ENCODE measurements around the gene MAD1L1.

The MAD1L1 gene

GRCh38 chr7:1899951-1900762, 332.6 kb downstream of the MAD1L1 start:
- DNase-seq: no peak

DNA sequence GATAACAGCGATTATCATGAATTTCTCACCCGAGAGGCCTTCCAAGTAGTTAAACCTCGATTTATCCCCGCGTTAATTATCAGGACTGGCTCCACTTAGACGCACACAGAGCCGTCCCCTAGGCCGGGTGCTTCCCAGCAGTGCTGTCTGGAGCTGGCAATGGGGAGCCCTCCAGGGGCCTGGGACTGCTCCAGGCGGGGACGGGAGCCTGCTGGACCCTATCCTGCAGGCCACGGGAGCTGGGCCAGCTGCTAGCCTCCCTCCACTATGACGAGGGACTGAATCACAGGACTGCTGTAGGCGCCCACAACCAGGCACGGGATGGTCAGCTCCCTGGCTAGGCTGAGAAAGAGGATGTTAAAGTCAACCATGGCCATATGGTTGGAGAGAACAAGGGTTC, 333.5 kb downstream of the MAD1L1 start:
- no peak for DNase-seq

DNA sequence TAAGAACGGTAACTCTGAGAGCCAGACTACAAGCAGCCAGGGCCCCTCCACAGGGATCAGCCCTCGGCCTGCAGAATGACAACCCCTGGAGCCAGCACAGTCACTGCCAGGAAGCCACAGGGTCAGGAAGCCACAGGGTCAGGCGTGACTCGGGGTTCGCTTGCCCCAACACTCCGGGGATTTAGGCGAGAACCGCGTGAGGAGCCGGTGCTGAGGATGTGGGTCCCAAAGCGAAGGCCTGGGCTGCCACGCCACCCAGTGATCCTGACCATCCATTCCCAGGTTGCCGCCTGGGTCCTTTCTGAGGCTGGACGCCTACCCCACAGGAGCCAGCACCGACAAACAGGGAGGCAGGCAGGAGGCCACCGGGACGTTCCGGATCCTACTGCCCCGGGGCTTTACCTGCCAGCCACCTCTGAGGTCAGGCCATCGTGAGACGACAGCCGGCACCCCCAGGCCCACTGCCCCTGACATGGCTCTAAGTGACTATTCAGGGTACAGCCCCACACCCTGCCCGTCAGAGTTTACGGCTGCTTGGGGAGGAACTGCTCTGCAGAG, 334.0 kb downstream of the MAD1L1 start:
- DNase-seq: no peak

- no peak for DNase-seq
These were observed 334.7 kb downstream of the MAD1L1 start for GRCh38 chr7:1897861-1898627.

- DNase-seq: no peak
These were observed 335.5 kb downstream of the MAD1L1 start for GRCh38 chr7:1897076-1897860.

DNA sequence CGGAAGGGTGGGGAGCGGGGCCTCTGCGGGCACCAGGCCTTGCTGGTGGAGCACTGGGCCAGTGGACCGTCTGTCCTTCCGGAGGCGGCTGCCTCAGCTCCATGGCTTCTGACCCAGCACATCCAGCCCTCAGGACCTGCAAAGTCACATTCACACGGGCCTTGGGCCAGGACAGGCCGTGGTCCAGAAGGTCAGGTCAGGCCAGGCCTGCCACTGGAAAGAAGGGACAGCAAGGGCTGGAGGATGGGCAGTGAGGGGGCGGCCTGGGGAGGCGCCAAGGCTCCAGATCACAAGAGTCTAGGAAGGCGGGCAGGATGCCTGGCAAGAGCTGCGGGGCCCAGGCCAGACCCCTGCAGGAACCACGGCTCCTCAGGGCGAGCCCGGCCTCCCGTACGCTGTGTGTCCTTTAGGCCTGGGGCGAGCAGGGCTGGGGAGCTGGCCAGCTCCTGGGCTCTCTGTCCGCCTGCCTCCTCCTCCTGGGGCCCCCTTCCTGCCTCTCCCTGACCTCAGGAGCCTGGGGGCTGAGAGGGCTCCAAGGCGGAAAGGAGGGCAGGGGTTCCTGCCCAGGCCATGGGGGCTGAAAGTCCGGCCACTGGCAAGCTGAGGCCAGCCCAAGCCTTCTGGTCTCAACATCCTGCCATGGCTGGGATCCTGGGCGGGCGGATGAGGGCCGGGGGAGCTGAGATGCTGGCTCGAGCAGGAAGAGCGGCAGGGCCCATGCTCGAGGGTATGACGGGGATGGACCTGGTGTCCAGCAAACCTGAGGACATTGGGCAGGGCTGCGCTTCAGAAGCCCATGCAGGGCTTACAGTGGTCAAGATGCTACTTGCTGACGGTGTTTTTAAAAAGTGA, 336.9 kb downstream of the MAD1L1 start:
- no peak for DNase-seq

DNA sequence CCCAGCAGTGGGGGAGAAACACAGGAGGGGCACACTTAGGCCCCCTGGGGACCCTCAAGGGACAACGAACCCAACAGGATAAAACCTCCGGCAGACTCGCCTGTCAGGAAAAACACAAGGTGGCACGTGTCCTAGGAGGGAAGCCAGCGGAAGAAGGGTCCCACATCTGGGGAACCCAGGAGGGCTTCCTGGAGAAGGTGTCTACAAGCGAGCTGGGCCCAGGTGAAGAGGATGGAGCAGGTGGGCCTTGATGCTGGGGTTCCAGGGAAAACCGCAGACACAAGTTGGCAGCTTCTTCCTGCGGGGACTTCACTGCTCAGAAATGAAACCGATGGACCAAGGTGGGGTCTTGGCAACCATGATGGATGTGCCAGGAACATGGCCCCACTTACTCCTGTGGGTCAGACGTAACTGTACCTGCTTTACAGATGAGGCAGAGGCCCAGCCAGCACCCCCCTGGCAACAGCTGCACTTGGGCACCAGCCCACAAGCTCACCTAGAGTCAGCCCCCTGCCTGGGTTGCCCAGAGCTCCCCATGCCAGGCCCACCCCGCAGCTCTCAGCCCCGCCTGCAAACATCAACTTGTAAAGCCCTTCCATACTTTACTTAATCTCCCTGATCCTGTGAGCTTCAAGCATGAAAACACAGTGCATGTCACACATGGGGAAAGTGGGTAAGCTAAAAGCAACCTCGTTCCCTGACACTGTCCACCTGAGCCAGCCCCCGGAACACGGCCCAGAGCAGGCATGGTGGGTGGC, 337.7 kb downstream of the MAD1L1 start:
- no peak for DNase-seq

GRCh38 chr7:1894313-1894900, 338.3 kb downstream of the MAD1L1 start:
- DNase-seq: no peak

DNA sequence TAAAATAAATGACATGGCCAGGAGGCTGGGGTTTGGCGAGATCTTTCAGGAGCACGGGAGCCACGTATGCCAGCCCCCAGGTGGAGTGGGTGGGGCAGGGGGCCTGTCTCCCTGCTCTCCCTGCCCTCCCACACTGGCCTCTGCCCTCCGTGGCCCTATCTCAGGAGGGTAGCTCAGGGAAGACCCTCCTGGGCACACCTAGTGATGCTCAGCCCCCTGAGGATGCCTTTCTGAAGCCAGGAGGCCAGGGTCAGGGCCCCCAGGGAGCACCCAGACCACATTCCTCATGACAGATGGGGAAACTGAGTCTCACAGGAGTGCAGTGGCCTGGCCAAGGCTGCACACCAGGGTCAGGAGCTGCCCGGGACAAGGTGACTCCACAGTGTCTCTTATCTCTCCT, 339.3 kb downstream of the MAD1L1 start:
- no peak for DNase-seq

- DNase-seq: no peak
These were observed 339.7 kb downstream of the MAD1L1 start for GRCh38 chr7:1893036-1893435.

GRCh38 chr7:1892011-1892965, 340.5 kb downstream of the MAD1L1 start:
- no peak for DNase-seq

GRCh38 chr7:1890289-1891235, 342.2 kb downstream of the MAD1L1 start:
- DNase-seq: no peak

DNA sequence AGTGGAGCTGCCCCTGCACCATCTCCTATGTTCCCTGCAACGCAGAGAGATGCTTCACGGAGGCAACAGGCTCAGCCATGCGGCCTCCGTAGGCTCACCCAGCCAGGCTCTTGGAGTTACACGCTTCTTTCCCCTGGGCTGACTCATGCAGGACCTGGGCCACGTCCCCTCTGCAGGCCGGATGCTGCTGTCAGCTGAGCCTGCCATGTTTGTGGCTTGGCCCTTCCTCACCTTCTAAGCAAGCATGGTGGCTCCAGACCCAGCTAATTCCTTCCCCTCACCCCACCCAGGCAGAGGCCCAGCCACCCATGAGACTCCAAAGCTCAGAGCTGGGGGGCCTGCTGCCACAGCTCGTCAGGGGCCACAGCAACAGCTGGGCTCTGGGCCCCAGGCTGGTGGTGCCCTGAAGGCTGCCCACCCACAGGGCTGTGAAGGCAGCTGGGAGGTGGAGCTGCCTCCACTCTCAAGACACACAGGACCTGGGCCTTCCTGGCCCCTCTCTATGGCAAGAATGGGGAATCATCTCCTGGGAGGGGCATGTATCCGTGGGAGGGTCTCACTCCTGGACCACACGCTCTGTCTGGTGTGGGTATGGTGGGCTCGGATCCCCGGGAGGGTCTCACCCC, 343.1 kb downstream of the MAD1L1 start:
- DNase-seq: no peak

DNA sequence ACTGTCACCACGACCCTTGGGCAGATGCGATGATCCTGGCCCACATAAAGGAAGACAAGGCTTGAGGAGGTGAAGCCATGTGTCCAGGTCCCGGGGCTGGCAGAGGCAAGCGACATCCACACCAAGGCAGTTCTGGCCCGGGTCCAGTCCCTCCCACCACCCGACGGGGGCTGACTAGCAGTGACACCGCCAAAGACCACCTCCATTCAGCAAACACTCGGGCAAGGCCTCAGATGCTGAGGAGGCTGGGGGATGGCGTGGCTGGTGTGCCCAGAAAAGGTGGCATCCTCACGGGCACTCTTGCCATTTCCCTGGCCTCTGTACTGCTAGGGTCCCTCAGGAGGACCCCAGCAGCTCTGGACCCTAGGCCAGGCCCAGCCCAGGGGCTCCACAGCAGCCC, 343.7 kb downstream of the MAD1L1 start:
- no peak for DNase-seq

GRCh38 chr7:1888425-1888824, 344.3 kb downstream of the MAD1L1 start:
- DNase-seq: no peak

DNA sequence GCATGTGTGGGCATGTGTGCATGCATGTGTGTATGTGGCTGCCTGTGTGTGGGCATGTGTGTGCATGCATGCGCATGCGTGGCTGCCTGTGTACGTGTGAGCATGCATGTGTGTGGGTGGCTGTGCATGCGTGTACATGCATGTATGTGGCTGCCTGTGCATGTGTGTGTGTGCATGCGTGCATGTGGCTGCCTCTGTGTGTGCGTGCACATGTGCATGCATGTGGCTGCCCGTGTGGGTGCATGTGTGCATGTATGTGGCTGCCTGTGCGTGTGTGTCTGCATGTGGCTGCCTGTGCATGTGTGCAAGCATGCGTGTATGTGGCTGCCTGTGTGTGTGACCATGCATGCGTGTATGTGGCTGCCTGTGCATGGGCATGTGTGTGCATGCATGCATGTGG, 345.5 kb downstream of the MAD1L1 start:
- no peak for DNase-seq

GRCh38 chr7:1886361-1887064, 346.2 kb downstream of the MAD1L1 start:
- no peak for DNase-seq
